Muscle of back (tissue), 11 donors: Measurements from ENCODE around the gene RNF146. TPM values are rescaled to one million over a fixed set of nuclear protein-coding genes. Genes with fewer than 3 reads are reported as not detected.
"Not testable (repeated sequence)": the region's sequence is repeated elsewhere in the genome, so short reads cannot be mapped to it uniquely, and the experiment has no call there.

Experiments
- DNase-seq, 3 donors: peaks; one replicate each; pipeline versions ENCODE4 v3.0.0 to v3.0.0-alpha.2; 2013
- polyA plus RNA-seq, 10 donors: library from polyadenylated mRNA; unstranded; fragments of 120-200 nt; gene quantifications; one replicate each; pipeline ENCODE4 v1.2.1, GENCODE V29; 2013; ENCODE audit not compliant: insufficient read length in 10 of 10

RNF146 gene
- polyA plus RNA-seq, 10 donors = 47.4 to 77.6 (median 58.7) TPM

GRCh38 chr6:127277878-127278843 lies 11.5 kb downstream of the RNF146 start:
- DNase-seq = no peak

GRCh38 chr6:127279815-127280214 lies 13.2 kb downstream of the RNF146 start:
- no peak for DNase-seq

DNA sequence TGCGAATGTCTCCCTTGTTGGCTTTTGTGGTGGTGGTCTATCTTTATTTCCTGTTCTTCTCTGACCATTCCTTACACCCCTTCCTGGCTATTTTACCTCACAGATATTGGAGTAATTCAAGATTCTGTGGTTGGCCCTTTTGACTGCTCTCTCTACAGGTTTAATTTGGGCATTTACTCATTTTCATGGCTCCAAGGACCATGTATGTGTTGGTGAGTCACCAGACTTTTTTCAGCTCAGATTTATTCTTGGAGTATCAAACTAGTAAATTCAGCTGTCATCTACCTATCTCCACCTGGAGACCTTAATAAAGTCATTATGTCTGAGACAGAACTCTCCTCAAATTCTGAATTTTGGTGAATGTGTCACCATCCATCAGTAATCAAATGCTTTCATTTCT lies 15.5 kb downstream of the RNF146 start:
- DNase-seq = no peak

DNA sequence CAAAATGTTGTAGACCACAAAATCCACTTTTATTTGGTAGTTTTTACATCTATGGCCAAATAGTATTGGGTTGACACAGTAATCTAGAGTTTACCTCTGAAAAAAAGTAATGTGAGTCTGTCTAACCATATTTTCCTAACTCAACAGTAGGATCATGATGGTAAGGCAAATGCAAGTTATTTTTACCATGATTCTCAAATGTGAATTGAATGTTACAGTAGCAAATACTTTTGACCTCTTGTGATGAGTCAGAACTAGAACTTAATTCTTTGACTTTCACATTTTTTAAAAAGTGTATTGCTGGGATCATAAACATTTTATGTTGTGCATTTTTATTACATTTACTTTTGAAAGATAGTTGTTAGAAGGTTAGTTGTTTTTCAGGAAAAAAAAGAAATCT lies 22.0 kb downstream of the RNF146 start:
- DNase-seq = no peak

DNA sequence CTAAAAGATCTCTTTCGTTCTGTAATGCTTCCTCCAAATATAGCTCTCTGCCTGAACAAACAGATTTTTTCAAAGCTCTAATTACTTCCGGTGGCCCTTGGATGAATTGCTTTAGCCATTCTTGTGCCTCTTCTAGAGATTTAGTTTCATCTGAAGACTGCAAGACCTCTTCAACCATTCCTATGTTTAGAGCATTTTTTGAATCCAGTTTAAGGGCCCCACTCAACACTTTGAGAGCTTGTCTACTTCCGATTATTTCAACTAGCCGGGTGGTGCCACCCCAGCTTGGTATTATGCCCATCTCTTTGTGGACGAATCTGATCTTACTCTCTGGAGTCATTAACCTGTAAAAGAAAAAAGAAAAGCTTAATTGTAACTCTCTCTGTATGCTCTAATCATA lies 23.3 kb downstream of the RNF146 start:
- no peak for DNase-seq

DNA sequence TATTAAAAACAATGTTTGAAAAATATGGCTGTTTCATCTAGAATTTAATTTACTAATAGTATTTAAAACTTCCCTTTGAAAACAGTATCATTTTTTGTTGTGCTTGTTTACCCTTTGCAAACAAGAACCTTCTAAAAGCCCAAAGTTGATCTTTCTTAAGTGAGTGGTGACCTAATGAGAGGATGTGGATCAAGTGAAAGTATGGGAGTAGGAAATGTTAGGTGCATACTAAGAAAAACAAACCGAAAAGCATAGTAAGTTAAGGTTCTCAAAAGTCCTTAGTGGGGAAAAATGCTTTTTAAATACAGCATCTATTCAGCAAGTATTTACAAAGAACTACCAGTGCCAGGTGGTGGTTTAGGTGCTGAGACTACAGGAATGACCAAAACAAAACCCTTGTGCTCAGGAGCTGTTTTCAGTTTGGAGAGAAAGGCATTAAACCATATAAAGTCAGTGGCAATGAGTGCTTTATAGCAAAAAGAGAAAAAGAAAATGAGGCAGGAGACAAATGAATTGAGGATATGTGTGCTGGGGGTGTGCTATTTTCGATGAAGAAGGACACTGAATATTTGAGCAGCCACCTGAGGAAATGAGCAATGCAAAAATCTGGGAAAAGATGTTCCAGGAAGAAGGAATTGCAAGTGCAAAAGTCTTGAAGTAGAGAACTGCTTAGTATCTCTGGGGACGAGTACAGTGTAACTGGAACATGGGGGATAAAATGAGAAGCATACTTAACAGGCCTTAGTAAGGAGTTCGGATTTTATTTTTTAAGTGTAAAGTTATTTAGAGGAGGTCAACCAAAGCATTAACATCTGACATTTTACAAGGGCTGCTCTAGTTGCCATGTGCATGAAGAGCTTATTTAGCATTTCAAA lies 24.0 kb downstream of the RNF146 start:
- DNase-seq = peak in 1 of 3 donors; percentile 19

DNA sequence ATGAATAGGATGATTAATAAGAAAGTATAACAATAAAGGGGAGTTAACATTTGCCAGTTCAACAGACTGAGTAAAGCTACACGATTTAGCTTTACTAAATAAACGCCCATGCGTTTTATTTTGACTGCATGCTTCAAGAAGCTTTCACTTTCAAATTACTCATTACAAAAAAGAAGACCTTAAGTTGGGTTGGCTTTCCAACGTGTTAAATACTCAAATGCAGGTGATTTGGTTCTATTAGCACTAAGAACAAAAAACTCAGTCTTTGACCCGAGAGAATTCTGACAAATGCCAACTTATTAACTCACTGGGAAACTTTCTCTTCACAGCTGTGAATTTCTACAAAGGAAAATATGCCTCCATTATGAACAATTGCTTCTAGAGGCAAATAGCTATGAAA lies 24.8 kb downstream of the RNF146 start:
- no peak for DNase-seq

- no peak for DNase-seq
Measured at GRCh38 chr6:127297502-127298070, 30.9 kb downstream of the RNF146 start.

DNA sequence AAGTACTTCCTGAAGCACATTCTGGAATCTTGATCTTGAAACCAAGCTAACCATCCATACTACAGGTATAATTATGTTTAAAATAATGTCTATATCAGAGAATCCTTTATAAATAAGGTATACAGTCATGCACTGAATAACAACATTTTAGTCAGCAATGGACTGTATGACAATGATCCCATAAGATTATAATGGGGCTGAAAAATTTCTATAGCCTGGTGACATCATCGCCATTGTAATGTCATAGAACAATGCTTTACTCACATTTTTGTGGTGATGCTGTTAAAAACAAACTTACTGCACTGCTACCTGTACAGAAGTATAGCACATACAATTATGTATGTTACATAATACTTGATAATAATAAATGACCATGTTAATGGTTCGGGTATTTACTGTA lies 31.8 kb downstream of the RNF146 start:
- no peak for DNase-seq

DNA sequence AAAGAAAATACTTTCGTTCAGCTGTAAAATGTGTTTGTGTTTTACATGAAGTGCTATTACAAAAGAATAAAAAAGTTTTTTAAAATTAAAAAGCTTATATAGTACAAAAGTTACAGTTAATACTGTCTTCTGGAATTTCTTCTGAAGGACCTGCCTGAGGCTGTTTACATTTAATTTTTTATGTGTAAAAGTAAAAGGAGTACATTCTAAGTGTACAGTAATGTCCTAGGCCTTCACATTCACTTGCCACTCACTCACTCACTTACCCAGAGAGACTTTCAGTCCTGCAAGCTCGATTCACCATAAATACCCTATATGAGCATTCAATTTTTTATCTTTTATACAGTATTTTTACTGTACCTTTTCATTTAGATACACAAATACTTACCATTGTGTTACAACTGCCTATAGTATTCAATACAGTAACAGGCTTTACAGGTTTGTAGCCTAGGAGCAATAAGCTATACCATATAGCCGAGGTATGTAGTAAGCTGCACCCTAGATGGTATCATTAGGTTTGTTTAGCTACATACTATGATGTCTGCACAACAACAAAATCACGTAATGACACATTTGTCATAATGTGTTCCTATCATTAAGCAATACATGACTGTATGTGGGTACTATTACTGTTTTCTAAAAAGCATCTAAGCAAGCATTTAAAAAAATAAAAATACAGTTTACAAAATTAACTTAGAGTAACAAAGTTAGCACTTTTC lies 33.0 kb downstream of the RNF146 start:
- no peak for DNase-seq

- peak; percentile 19 to 77 (median 64) for DNase-seq
Measured at GRCh38 chr6:127300411-127300810, 33.7 kb downstream of the RNF146 start.

GRCh38 chr6:127301199-127301700 lies 34.6 kb downstream of the RNF146 start:
- DNase-seq = peak; percentile 18 to 71 (median 32)

GRCh38 chr6:127302728-127303660 lies 36.3 kb downstream of the RNF146 start:
- peak; percentile 51 to 80 (median 68) for DNase-seq

DNA sequence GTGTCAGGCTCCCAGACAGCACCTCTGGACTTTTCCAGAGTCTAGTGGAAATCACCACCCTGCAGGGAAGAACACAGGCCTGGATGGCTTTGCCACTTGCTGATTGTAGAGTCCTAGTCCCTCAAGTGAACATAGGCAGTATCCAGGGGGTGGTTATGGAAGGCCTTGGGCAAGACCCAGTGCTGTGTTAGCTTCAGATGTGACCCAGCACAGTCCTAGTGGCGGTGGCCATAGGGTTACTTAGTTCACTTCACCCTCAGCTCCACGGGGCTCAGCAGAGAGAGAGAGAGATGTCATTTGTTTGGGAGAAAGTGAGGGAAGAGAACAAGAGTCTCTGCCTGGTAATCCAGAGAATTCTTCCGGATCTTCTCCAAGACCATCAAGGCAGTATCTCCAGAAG lies 37.3 kb downstream of the RNF146 start:
- DNase-seq = no peak

DNA sequence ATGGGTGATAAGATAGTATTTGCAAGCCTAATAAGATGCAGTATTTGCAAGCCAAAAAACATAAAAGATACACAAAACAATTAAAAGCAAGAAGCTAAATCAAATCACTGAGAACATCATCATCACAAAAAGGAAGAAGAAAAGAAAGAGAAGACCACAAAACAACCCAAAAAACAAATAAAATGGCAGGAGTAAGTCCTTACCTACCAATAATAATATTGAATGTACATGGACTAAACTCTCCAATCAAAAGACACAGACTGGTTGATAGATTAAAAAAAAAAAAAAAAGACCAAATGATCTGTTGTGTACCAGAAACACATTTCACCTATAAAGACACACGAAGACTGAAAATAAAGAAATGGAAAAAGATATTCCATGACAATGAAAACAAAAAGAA lies 39.1 kb downstream of the RNF146 start:
- DNase-seq = no peak

DNA sequence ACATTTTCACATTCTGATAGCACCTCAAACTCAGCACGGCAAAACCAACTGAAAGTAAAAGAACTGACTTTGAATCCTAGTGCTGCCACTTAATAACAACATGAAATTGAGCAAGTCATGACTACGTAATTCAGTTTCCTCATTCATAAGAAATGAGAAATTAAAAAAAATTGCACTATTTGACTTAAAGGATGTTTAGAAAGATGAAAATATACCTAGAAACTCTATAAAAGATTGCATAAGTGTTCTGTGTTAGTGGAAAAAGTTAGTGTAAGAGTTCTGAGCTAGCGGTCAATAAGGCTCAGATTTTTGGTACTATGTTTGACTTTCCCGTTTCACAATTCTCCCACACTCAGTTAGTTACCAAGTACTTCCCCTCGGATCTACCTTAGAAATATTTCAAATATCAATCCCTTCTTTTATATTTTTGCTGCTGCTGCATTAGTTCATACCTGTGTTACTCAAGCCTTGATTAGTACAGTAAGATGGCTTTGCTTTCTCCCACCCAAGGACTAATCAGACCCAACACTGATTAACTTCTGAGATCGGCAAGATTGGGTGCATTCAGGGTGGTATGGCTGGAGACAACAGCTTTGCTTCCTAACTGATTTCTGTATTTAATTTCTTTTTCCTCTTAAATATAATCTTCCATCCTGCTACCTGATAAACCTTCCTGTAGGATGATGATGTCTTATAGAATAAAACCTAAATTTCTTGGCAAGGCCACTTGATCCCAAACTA lies 50.9 kb downstream of the RNF146 start:
- DNase-seq = no peak

- no peak for DNase-seq
Measured at GRCh38 chr6:127319686-127320085, 53.0 kb downstream of the RNF146 start.

GRCh38 chr6:127328043-127328609 lies 61.5 kb downstream of the RNF146 start:
- DNase-seq = peak in 1 of 3 donors; percentile 54

- not testable (repeated sequence) for DNase-seq
Measured at GRCh38 chr6:127331256-127331655, 64.6 kb downstream of the RNF146 start.
